K562 (cell line): ENCODE results near the gene CCDC117. TPM values are rescaled to one million over a fixed set of nuclear protein-coding genes. Genes with fewer than 3 reads are reported as not detected.

ENCODE experiments used
- BCOR ChIP-seq: fragments of 450-650 bp; IDR thresholded peaks from 2 replicates; pipeline ENCODE4 v1.6.1; 2016
- CREB5 ChIP-seq: fragments of 250-450 bp; sonication (Bioruptor Pico); IDR thresholded peaks from 2 replicates; pipeline ENCODE4 v1.5.0; 2020; ENCODE audit warnings: mild to moderate bottlenecking
- ETV1 ChIP-seq: fragments of 450-650 bp; conservative IDR thresholded peaks from 2 replicates; pipeline ENCODE4 v1.6.1; 2016; ENCODE audit warnings: missing genetic modification characterization, control low read depth, low read depth, missing compliant biosample characterization
- FIP1L1 ChIP-seq: fragments of 200-400 bp; formaldehyde crosslinking; IDR thresholded peaks from 2 replicates; pipeline ENCODE4 v1.6.1; 2018; ENCODE audit warnings: mild to moderate bottlenecking, low read depth, low read length; ENCODE audit not compliant: poor library complexity, severe bottlenecking
- FOXP4 ChIP-seq: sonication (generic); formaldehyde crosslinking; IDR thresholded peaks from 2 replicates; pipeline ENCODE4 v1.8.0; 2022; ENCODE audit warnings: mild to moderate bottlenecking, missing genetic modification reagents, borderline replicate concordance
- KDM5B ChIP-seq: fragments of 200-600 bp; sonication (generic); IDR thresholded peaks from 2 replicates; pipeline ENCODE4 v1.6.1; 2012; ENCODE audit warnings: low read depth, mild to moderate bottlenecking, moderate library complexity, low read length, control low read depth, inconsistent platforms; ENCODE audit not compliant: insufficient replicate concordance
- MXI1 ChIP-seq: IDR thresholded peaks from 2 replicates; pipeline ENCODE4 v1.6.1; 2011; ENCODE audit warnings: low read depth, mild to moderate bottlenecking, improper control_type of control experiment, low read length
- NCOR1 ChIP-seq: fragments of 450-650 bp; IDR thresholded peaks from 2 replicates; pipeline ENCODE4 v1.6.1; 2016; ENCODE audit warnings: mild to moderate bottlenecking, moderate library complexity
- POLR2B ChIP-seq: fragments of 450-650 bp; IDR thresholded peaks from 2 replicates; pipeline ENCODE4 v1.6.1; 2018; ENCODE audit warnings: low read depth; ENCODE audit not compliant: partially characterized antibody
- POLR3G ChIP-seq: IDR thresholded peaks from 2 replicates; pipeline ENCODE4 v1.6.1; 2011; ENCODE audit not compliant: insufficient read length, insufficient replicate concordance; ENCODE audit errors: extremely low read depth
- SFPQ ChIP-seq: fragments of 200-400 bp; formaldehyde crosslinking; IDR thresholded peaks from 2 replicates; pipeline ENCODE4 v1.6.1; 2017; ENCODE audit warnings: mild to moderate bottlenecking, low read depth, low read length, moderate library complexity
- SRSF7 ChIP-seq: fragments of 200-400 bp; formaldehyde crosslinking; optimal IDR thresholded peaks from 2 replicates; pipeline ENCODE3; 2017; ENCODE audit warnings: mild to moderate bottlenecking, low read depth, low read length
- TAF9B ChIP-seq: fragments of 450-650 bp; IDR thresholded peaks from 2 replicates; pipeline ENCODE4 v1.6.1; 2018; ENCODE audit warnings: mild to moderate bottlenecking; ENCODE audit not compliant: partially characterized antibody
- ZNF134 ChIP-seq: fragments of 250-450 bp; sonication (Bioruptor Pico); conservative IDR thresholded peaks from 2 replicates; pipeline ENCODE4 v1.4.0; 2020
- ZNF785 ChIP-seq: fragments of 250-450 bp; sonication (Bioruptor Pico); IDR thresholded peaks from 2 replicates; pipeline ENCODE4 v1.4.0; 2020; ENCODE audit warnings: mild to moderate bottlenecking
- ZNF830 ChIP-seq: fragments of 250-450 bp; sonication (Bioruptor Pico); IDR thresholded peaks from 2 replicates; pipeline ENCODE4 v1.5.0; 2021; ENCODE audit warnings: mild to moderate bottlenecking
- polyA plus RNA-seq, 8 experiments: library from polyadenylated mRNA; depleted of rRNA in 4 of 8; stranded (reverse) in 5 of 8; unstranded in 3 of 8; fragments of >200 nt; fragmentation: Nextera tagmentation in 2 of 8; fragmentation: Illumina TruSeq in 1 of 8; extraction: Ambion mirVana in 2 of 8; extraction: Trizol in 1 of 8; gene quantifications; 2 replicates each; pipeline versions ENCODE4 v1.2.1 to v1.2.3, GENCODE V29; 2011 to 2014; ENCODE audit warnings: inconsistent platforms in 1 of 8, missing spikeins in 1 of 8
- total RNA-seq, 7 experiments: library from RNA; depleted of rRNA in 6 of 7; stranded (reverse); fragments of >200 nt in 6 of 7; fragmentation: Illumina TruSeq in 2 of 7; extraction: Trizol in 2 of 7; gene quantifications; 2 replicates each; pipeline versions ENCODE4 v1.2.1 to v1.2.3, GENCODE V29; 2011 to 2021; ENCODE audit warnings: low replicate concordance in 1 of 7
- TF ChIP-seq, protein P1 (sequence below): fragments of 250-450 bp; sonication (Bioruptor Pico); IDR thresholded peaks from 2 replicates; pipeline ENCODE4 v1.5.0; 2021

CCDC117 gene
- total and polyA plus RNA-seq, 9 of the 15 experiments (the other 6 are each of a cell fraction or from before 2014, with no cell fraction given) = 5.7 to 23.3 (median 15.8) TPM

DNA sequence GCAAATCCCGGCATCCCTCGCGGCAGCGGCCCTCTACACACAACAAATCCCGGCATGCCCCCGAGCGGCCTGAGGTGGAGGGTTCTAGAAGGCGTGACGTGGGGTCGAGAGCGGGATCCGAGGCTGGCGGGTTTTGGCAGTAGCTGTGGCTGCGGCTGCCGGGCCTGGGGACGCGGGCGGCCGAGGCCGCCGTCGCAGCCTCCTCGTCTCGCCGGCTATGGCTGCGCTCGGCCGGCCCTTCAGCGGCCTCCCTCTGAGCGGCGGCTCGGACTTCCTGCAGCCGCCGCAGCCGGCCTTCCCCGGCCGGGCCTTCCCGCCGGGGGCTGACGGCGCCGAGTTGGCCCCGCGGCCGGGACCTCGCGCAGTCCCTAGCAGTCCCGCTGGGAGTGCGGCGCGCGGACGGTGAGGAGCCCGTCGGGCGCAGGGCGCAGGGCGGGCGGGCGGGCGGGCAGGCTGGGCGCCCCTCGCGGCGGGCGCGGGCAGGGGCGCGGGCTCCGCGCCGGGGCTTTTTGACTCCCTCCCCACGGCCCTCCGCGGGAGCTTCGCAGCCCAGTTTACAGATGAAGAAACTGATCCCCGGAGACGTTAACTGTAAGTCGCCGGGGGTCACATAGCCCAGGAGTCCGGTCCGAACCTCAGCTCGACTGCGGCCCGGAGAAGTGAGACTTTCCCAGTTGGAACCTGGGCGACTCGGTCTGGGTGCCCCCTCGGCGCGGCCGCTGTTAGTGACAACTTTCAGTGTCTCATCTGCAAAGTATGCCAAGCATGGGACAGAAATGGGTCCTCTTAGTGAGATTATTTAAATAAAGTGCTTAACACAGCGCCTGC, at the start of gene CCDC117 (continued):
- TF ChIP-seq ZNF830 = no peak
- TF ChIP-seq NCOR1 = no peak
- TF ChIP-seq KDM5B = peak; percentile 7
- TF ChIP-seq BCOR = no peak; the same call in 1 of the 2 replicates
- TF ChIP-seq POLR2B = no peak
- 0 out of 2 replicates have a peak, but pooled peaks have one; percentile 26 for TF ChIP-seq FOXP4
- no peak for TF ChIP-seq FIP1L1
- TF ChIP-seq CREB5 = no peak
- TF ChIP-seq SFPQ = no peak
- no peak for TF ChIP-seq TAF9B
- TF ChIP-seq MXI1 = no peak
- no peak for TF ChIP-seq SRSF7
- no peak for TF ChIP-seq ZNF134 (CRISPR knock-in tag)
- TF ChIP-seq ZNF785 (CRISPR knock-in tag) = no peak
- TF ChIP-seq POLR3G = no peak
- TF ChIP-seq, protein P1, sequence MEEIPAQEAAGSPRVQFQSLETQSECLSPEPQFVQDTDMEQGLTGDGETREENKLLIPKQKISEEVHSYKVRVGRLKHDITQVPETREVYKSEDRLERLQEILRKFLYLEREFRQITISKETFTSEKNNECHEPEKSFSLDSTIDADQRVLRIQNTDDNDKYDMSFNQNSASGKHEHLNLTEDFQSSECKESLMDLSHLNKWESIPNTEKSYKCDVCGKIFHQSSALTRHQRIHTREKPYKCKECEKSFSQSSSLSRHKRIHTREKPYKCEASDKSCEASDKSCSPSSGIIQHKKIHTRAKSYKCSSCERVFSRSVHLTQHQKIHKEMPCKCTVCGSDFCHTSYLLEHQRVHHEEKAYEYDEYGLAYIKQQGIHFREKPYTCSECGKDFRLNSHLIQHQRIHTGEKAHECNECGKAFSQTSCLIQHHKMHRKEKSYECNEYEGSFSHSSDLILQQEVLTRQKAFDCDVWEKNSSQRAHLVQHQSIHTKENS (CRISPR knock-in tag) = no peak
- peak; percentile 76 for TF ChIP-seq ETV1
